NCI-H1105 (cell line): ENCODE measurements around the gene OPA3.

ENCODE experiments used
- DNase-seq: peaks from one replicate; lab custom pipeline; 2025; lab: John Stamatoyannopoulos, UW

OPA3 gene

DNA sequence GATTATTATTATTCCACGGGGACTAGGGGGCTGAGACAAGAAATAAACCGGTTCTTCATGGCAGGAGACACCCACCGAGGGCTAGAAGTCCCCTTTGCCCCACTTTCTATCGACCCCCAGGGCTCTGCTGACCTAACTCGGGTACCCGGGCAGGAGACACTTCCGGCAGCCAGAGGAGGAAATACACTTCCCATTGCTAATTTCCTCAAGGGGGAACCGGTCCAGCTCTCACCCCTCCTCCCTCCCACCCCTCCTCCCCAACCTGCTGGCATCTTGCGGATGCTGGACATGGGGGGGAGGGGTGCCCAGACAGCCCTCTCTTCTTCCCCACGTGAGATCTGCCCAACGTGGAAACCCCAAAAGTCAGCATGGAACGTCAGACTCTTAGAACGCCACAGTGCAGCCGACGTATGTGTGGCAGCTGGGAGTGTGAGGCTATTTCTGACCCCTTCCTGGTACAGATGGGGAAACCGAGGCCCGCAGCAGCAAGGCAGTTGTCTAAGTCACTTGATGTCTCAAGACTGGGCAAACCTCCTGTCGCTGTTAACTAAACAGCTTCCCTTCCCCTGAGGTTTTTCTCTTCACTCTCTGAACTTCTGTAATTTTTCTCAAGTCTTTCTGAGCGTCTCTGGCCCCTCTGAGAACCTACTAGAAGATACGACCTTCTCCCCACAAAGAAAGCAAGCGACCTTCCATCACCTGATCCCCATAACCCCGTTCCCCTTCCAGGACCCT is 13.8 kb upstream of the OPA3 start:
- no peak for DNase-seq

DNA sequence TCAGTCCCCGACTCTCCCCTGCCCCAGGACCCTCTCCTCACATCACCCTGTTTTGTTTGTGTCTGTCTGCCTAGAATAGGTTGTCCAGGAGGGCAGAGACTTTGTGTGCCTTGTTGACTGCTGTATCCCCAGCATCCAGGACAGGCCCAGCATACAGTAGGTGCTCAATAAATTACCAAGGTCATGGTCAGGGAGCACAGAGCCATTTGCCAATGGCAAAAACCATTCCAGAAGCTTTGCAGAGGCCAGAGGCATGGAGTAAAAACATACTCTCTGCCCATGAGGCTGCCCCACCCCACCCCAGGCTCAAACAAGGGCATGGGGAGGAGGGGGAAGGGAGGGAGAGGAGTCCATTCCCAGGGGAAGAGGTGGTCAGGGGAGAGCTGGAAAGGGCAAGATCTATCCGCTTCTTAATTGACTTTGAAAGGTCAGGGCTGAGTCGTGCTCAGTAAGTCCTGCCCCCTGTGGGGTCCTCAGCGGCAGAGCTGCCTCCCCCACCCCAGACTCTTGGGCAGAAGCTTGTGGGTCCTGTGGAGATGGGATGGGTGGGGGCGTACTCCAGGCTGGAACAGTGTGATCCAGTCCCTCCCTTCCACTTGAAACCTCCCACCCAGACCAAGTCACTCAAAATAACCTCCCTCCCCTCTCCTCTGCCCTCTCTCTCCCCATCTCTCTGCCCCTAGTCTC is 13.0 kb upstream of the OPA3 start:
- DNase-seq, result no peak

DNA sequence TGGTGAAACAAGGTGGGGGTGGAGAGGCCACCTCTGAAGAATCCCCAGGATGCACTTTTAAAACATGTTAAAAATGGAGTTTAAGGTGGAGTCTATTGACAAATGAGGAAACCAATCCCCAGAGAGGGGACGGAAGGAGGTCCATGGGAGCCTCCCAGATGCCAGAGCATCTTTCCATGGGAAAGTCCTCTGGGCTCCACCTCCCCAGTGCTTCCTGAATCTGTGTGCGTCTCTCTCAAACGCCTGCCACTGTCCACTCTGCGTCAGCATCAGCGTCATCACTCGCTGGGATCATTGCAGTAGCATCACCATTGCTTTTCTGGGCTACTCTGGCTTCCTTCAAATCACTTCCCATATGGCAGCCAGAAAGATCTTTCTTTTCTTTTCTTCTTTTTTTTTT is 11.2 kb upstream of the OPA3 start:
- DNase-seq, result no peak

DNA sequence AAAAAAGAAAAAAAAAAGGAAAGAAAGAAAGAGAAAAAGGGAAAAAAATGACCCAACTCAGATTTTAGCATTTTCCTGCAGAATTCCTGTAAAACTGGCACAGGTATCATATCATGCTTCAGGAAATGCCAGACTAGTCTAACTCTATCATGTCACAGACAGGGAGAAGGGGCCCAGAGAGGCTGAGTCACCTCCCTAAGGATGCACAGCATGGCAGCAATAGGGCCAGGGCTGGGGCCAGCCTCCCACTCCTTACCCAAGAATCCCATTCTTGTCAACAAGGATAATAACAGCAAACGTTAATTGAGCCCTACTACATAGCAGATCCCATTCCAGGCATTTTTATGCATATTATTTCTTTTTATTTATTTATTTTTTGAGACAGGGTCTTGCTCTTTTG is 8.9 kb upstream of the OPA3 start:
- no peak for DNase-seq

DNA sequence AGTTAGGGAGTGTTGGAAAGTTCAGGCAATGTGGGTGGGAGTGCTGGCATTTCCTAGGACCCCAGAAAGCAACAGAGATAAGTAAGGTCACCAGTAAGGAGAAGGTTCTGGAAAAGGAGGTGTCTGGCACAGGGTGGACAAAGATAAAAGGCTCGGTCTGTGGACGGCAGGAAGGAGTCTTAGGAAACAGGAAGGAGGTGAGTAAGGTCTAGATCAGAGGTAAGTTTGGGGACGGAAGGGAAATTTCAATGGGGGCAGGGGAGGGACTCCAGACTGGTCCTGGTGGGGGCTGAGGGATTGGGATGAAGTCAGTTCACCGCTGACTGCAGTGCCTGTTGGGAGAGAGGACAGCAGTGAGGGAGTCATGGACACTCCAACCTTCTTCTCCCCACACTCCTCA is 7.8 kb upstream of the OPA3 start:
- DNase-seq, result no peak

DNA sequence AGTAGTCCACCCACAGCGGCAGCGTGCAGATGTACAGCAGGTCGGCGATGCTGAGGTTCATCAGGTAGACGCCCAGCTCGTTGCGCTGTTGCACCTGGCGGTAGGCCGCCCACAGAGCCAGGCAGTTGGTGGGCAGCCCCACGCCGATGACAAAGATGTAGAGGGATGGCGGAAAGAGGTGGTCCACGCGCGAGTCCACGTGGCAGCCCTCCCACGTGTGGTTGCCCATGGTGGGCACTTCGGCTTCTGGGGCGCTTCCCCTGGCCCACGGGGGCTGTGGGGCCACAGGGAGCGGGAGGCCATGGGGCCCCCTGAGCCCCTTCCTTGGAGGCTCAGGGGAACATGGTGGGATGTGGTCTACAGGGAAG is 7.0 kb upstream of the OPA3 start:
- DNase-seq, result no peak

DNA sequence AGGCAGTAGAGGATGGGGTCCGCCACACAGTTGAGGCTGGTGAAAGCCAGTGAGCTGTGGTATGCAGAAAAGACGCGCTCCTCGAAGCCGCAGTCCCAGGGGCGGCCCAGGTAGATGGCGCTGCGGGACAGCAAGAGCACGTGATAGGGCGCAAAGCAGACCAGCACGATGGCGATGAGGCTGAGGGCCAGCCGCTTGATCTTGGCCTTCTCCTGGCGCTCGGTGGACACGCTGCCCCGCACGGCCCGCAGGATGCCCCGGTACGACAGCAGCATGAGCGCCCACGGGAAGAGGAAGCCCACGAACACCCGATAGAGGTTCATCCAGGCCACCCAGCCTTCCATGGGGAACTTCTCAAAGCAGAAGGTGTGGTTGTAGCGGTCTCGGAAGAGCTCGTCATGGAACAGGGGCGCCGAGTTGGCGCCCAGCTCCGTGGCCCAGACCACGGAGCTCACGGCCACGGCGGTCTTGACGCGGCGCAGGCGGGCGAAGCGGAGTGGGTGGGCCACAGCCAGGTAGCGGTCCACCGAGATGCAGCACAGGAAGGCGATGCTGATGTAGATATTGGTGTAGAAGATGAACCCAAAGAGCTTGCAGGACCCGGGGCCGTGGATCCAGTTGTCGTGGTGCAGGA is 6.5 kb upstream of the OPA3 start:
- no peak for DNase-seq

DNA sequence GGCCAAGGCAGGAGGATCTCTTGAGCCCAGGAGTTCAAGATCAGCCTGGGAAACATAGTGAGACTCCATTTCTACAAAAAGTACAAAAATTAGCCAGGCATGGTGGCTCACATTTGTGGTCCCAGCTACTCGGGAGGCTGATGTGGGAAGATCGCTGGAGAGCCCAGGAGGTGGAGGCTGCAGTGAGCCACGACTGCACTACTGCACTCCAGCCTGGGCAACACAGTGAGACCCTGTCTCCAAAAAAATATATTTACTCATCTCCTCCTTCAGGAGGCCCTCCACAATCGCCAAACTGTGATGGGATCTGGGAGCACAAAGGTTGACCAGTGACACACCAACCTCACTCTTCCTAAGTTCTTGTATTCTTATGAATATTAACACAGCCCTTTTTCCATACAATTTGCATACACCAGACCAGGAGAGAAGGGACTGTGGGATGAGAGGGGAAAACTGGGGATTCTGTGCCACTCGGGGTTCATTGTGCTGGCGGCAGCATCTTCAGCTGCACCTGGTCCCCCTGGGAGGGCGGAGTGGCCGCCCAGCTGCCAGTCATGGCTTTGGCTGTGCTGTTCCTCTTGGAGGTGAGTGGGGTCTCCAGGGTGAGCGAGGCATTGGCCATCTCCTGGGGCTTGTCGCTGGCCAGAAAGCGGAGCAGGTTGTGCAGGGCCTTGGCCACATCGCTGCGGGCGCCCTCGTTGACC is 5.8 kb upstream of the OPA3 start:
- DNase-seq, result no peak

DNA sequence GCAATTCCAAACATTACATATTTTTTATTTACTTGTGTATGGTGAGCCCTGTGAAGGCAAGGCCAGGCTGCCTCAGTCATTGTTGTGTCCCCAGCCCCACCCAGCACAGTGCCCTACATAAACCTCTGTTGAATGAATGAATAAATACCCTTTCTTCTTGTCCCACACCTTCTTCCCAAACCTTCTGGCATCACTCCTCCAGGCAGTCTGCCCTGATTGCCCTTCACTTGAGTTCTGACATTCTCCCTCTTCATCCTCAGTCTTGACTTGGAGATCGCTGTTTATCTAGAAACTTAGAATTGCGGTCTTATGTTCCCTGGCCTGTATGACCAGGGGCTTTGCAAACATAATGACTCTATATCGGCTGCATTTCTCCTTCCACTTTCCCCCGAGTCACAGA is 5.2 kb upstream of the OPA3 start:
- no peak for DNase-seq

DNA sequence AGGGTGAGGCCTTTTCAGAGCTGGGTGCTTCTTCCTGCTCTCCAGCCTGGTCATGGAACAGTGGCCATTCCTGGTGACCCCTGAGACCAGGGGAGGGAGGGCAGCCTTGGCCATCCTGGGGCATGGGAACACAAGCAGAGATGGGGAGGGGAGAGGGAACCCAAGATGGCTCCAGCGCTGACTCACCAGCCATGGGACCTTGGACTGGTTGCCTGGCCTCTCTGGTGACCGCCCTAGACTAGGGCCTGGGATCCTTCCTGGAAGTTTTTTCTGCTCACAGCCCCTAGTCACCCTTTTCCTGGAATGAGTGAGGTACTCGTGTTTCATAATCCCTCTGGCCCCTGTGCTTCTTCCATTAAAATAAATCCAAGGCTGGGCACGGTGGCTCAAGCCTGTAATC is 3.3 kb upstream of the OPA3 start:
- no peak for DNase-seq

DNA sequence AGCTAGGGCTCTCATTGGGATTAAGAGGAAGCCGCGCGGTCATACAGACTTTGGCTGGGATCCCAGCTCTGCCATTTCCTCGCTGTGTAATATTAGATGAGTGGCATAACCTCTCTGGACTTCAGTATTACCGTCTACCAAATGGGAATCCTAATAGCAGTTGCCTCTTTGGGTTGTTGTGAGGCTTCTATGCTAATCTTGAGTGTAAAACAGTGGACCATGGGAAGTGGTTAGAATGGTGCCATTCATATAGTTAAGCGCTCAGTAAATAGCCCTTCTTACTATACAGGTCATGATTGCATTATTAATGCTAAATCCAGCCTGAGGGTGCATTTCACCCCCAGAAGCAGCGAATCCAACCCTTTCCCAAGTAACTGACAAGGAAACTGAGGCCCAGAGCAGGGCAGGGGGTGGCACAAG is 566 bp upstream of the OPA3 start:
- DNase-seq, result no peak

DNA sequence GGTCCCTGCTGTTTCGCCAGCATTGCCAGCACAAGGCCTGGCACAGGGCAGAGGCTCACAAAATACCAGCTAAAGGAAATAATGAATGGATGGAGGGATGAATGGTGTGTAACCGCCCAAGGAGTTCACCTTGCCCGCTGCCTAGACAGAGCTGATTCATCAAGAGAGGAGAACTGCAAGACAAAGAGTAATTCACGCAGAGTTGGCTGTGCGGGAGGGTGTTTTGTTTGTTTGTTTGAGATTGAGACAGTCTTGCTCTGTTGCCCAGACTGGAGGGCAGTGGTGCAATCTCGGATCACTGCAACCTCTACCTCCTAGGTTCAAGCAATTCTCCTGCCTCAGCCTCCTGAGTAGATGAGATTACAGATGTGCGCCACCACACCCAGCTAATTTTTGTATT is 3.0 kb downstream of the OPA3 start:
- DNase-seq, result no peak

DNA sequence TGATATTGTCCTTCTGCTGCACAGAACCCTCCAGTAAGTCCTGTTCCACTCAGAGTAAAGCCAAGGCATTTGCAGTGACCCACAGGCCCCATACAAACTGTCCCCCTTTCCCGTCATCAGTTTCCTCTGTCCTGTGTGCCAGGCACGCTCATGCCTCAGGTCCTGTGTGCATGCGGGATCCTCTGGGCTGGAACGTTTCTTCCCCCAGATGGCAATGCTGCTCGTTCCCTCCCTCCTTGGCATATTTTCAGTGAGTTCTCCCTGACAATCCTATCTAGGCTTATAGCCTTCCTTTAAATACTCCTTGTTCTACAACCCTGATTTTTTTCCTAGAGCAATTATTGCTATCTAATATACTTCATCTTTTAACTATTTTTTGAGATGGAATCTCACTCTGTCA is 5.7 kb downstream of the OPA3 start:
- no peak for DNase-seq

DNA sequence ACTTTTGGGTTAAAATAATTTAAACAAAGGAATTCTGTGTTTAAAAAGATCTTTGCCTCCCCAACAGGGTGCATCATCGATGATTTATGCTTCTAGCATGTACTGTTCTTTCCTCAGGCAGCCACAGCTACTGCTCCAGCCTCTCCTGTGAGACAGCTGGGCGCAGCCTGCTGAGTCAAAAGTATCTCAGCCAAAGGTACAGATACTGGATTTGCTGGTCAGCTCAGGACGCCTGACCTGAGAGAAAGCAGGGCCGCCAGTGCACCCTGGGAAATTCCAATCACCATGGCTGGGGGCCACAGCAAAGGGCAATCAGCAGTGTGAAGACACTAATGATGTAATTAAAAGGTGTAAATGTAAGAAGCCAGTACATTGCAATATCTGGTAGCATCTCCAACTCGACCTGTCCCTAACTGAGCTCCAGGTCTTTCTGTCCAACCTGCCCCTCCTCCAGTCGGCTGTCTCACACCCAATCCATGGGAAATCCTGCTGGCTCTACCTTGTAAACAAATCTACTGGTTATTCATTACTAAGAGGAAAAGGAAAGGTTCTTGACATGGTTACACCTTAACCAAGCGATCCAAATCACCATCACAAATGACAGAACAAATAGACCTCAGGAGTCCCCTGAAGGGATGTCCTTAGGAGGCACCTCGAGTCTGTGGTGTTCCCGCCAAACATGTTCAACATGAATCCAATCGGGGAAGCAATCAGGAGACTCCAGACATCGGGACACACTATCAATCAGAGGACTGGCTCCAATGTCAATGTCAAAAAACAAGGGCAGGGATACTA is 7.3 kb downstream of the OPA3 start:
- no peak for DNase-seq

DNA sequence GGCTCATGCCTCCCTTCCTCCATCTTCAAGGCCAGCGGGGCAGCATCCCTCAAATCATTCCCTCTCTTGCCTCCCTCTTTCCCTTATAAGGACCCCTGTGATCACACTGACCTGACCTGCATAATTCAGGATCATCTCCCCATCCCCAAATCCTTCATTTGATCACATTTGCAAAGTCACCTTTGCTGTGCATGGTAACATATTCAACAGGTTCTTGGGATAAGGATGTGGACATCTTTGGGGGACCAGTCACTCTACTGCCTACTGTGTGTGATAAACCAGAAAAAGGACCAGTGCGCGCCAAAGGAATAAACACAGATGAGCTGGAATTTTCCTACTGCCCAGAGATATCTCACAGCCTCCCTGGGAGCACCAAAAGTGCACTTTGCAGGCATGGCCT is 7.9 kb downstream of the OPA3 start:
- DNase-seq, result no peak

DNA sequence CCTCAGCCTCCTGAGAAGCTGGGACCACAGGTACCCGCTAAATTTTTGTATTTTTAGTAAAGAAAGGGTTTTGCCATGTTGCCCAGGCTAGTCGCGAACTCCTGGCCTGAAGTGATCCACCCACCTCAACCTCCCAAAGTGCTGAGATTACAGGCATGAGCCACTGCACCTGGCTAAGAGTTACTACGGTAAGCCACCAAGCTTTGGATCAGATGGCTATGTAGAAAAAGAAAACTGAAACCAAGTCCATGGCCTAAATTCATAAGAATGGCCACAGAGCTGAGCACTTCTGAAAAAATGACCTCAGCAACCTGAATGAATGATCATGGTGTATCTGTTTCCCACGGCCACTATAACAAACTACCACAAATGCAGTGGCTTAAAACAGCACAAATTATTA is 9.4 kb downstream of the OPA3 start:
- DNase-seq, result no peak

DNA sequence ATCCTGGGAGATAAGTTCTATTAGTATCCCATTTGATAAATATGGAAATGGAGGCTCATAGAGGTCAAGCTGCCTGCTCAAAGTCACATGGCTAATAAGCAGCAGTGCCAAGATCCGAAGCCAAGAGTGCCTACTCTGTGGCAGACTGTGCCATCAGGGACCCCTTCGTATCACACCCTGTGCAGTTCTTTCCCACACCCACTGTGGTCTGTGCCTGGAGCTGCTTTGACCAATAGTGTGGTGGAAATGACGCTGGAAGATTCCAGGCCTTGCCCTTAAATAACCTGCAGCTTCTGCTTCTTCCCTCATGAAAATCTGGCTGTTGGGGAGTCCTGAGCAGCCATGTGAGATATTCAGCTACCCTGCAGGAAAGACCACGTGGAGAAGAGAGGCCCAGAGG is 10.1 kb downstream of the OPA3 start:
- DNase-seq, result no peak

DNA sequence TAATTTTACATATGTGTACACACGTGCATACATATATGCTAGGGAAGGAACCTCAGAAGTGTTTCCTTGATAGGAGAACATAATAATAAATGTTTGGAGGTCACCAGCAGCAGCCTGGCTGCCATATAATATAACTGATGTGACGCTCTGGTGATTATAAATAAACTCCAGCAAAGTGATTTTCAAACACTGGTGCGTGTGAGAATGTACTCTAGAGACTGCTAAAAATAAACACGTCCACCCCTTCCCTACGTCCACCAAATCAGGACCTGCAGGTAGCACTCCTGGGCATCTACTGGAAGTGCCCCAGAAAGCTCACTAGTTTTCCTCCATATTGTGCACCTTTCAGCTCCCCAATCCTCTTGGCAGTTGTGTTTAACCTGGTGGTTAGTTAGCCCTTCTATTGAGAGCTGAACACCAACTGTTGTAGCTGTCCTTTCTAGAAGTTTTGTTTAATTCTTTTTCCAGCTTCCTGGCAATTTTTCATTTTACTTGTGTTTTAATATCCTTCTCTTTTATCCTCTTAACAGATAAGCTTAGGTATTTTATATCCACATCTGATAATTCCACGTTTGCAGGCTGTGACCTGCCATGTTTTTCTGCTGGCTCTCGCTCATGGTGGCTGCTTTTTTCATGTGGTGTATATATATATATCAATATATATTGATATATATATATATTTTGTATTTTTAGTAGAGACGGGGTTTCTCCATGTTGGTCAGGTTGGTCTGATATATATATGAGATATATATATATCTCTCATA is 13.0 kb downstream of the OPA3 start:
- no peak for DNase-seq

DNA sequence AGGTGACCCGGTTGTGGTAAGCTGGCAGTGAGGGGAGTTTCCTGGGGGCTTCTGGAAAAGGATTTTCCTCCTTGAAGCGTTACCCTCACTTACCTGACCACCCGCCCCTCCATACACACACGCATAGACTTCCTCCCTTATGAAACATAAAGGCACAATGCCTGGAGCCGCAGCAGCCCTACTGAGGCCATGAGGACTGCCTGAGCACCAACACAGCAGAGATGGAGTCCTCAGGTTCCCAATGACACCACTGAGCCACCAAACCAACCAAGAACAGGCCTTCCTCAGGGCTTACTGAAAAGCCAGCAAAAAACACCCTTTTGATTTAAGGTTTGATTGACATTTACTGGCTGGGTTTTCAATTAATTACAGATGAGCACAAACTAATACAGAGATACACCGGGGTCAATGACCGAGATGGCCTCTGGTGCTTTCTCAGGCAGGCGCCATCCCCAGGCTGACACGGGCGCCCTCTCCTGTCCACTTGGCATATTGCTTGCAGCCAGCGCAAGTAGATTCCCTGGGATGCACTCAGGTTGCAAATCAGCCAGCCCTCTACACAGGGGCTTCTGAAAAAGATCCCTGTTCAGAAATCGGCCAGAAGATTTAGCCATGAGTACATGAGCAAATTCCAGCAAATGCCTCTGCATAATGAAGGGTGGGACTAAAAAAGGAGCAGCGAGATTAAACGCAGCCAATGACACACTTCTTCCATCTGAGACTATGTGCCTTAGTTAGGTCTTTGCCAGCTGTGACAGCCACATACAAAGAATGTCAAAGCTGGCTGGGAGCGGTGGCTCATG is 14.8 kb downstream of the OPA3 start:
- no peak for DNase-seq

DNA sequence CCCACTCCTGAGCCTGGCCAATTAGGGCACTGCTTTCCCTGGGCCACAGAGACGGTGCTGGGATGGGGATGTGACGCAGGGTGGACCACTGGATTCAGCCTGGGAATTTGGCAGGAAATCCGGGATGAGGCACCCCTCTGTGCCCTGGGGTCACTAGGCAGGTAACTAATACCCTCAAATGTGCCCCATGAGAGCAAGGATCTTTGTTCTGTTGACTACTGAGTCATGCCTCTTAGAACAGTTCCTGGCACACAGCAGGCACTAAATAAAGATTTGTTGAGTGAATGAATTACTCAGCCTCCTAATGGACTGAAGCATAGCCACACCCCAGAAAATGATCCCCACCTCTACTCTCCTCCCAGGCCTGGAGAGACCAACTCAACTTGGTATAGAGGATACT is 15.9 kb downstream of the OPA3 start:
- DNase-seq, result no peak

DNA sequence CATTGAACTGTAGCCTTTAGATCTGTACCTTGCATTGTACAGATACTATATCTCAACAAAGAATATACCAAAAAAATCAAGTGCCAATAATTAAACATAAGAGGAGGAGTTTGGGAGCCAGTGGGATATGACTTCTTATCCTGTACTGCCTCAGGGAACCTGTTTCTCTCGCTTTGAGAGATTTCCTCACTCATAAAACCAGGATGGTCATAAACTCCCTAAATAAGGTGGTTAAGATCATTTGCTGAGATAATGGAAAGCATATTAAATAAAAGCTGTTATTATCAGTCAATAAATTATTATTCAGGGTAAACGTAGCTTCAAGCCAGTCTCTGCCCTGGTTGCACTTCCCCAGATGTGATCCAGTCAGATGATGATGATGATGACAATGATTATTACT is 17.0 kb downstream of the OPA3 start:
- no peak for DNase-seq
